Measurements from ENCODE around the gene MEIS2. TPM values are rescaled to one million over a fixed set of nuclear protein-coding genes. Genes with fewer than 3 reads are reported as not detected.

The MEIS2 gene
- total RNA-seq, 2 donors from 2014 or later = 7.1 to 9.7 TPM

GRCh38 chr15:37002041-37002672 is 98.2 kb downstream of the MEIS2 start:
- TF ChIP-seq CTCF (conservative IDR thresholded peaks at IDR 0.05) = no peak
- no peaks in the 10 kb centered on the region for H3K36me3 ChIP-seq (ENCODE audit: control insufficient read depth, insufficient read depth, low read length)
- no peak overlapping the region for H3K4me3 Mint-ChIP-seq
- H3K27ac ChIP-seq (ENCODE audit: low read depth, low read length) = no peak overlapping the region
- no peak overlapping the region for H3K4me3 ChIP-seq (ENCODE audit: low read length)
- H3K27me3 ChIP-seq (ENCODE audit: control insufficient read depth, insufficient read depth, low read length, poor library complexity, severe bottlenecking) = no peaks in the 10 kb centered on the region
- no peak for DNase-seq
- no peaks in the 10 kb centered on the region for H3K9me3 Mint-ChIP-seq
- peaks cover 7% of the 10 kb centered on the region for H3K9me3 ChIP-seq (ENCODE audit: control insufficient read depth, low read length)
- peaks cover 4% of the 10 kb centered on the region for H3K4me1 ChIP-seq (ENCODE audit: control insufficient read depth, insufficient read depth, low read length)
- H3K27me3 Mint-ChIP-seq (ENCODE audit: insufficient read depth) = peaks cover 2% of the 10 kb centered on the region
- no peaks in the 10 kb centered on the region for H3K36me3 Mint-ChIP-seq (ENCODE audit: low read depth)
- 80% methylated on average over 4 of the region's 4 CpGs; no CpG with 5 or more reads in 1 of the 2 experiments for WGBS, 2 experiments (ENCODE audit: insufficient coverage in 1 of 2, insufficient read length in 1 of 2)
- no peak overlapping the region for H3K27ac Mint-ChIP-seq
- H3K4me1 Mint-ChIP-seq = peaks cover 15% of the 10 kb centered on the region
- H3K9ac ChIP-seq (ENCODE audit: extremely low read depth, low read length, poor library complexity, severe bottlenecking) = no peak overlapping the region

GRCh38 chr15:37001417-37001816 is 98.9 kb downstream of the MEIS2 start:
- Mint-ChIP-seq H3K4me1 (peaks cover 21% of the 10 kb centered on the region), H3K9me3 (no peaks in the 10 kb centered on the region), H3K4me3 (no peak overlapping the region), H3K27me3 (ENCODE audit: insufficient read depth) (peaks cover 2% of the 10 kb centered on the region), H3K36me3 (ENCODE audit: low read depth) (no peaks in the 10 kb centered on the region), H3K27ac (no peak overlapping the region)
- Histone ChIP-seq H3K36me3 (ENCODE audit: control insufficient read depth, insufficient read depth, low read length) (no peaks in the 10 kb centered on the region), H3K27ac (ENCODE audit: low read depth, low read length) (no peak overlapping the region), H3K9ac (ENCODE audit: extremely low read depth, low read length, poor library complexity, severe bottlenecking) (no peak overlapping the region), H3K27me3 (ENCODE audit: control insufficient read depth, insufficient read depth, low read length, poor library complexity, severe bottlenecking) (no peaks in the 10 kb centered on the region), H3K4me3 (ENCODE audit: low read length) (no peak overlapping the region), H3K4me1 (ENCODE audit: control insufficient read depth, insufficient read depth, low read length) (peaks cover 4% of the 10 kb centered on the region), H3K9me3 (ENCODE audit: control insufficient read depth, low read length) (peaks cover 7% of the 10 kb centered on the region)
- no peak for DNase-seq
- TF ChIP-seq CTCF (conservative IDR thresholded peaks at IDR 0.05) = no peak

- Mint-ChIP-seq H3K9me3 (no peaks in the 10 kb centered on the region), H3K4me3 (no peak overlapping the region), H3K4me1 (peaks cover 26% of the 10 kb centered on the region), H3K36me3 (ENCODE audit: low read depth) (no peaks in the 10 kb centered on the region), H3K27ac (no peak overlapping the region), H3K27me3 (ENCODE audit: insufficient read depth) (peaks cover 2% of the 10 kb centered on the region)
- Histone ChIP-seq H3K36me3 (ENCODE audit: control insufficient read depth, insufficient read depth, low read length) (no peaks in the 10 kb centered on the region), H3K27me3 (ENCODE audit: control insufficient read depth, insufficient read depth, low read length, poor library complexity, severe bottlenecking) (no peaks in the 10 kb centered on the region), H3K9ac (ENCODE audit: extremely low read depth, low read length, poor library complexity, severe bottlenecking) (no peak overlapping the region), H3K4me1 (ENCODE audit: control insufficient read depth, insufficient read depth, low read length) (peaks cover 4% of the 10 kb centered on the region), H3K27ac (ENCODE audit: low read depth, low read length) (no peak overlapping the region), H3K4me3 (ENCODE audit: low read length) (no peak overlapping the region), H3K9me3 (ENCODE audit: control insufficient read depth, low read length) (peaks cover 7% of the 10 kb centered on the region)
- no peak for DNase-seq
- WGBS, 2 experiments (ENCODE audit: insufficient coverage in 1 of 2, insufficient read length in 1 of 2) = 100% methylated on average over 1 of the region's 1 CpG
- no peak for TF ChIP-seq CTCF (conservative IDR thresholded peaks at IDR 0.05)
Observed at GRCh38 chr15:36999778-37000177, 100.6 kb downstream of the MEIS2 start.
